Activated gamma-delta T cell treated with anti-CD3 and anti-CD28 coated beads, Interleukin-2, amount 50 U/mL, for 16 hours (primary cell): ENCODE measurements around the gene MAPRE3.

Source experiments
- DNase-seq: peaks from one replicate; pipeline ENCODE4 v3.0.0-alpha.2; 2020; ENCODE audit warnings: low read depth

Gene MAPRE3

GRCh38 chr2:27014771-27015433 lies 44.5 kb downstream of the MAPRE3 start:
- DNase-seq = no peak

GRCh38 chr2:27016801-27017325 lies 46.4 kb downstream of the MAPRE3 start:
- peak; percentile 17 for DNase-seq

- no peak for DNase-seq
Measured at GRCh38 chr2:27018142-27018541, 47.7 kb downstream of the MAPRE3 start.

- no peak for DNase-seq
Measured at GRCh38 chr2:27019459-27019858, 49.0 kb downstream of the MAPRE3 start.

- DNase-seq = no peak
Measured at GRCh38 chr2:27019931-27020855, 49.8 kb downstream of the MAPRE3 start.

- DNase-seq = no peak
Measured at GRCh38 chr2:27021253-27022049, 51.0 kb downstream of the MAPRE3 start.

- DNase-seq = no peak
Measured at GRCh38 chr2:27023740-27024139, 53.3 kb downstream of the MAPRE3 start.

GRCh38 chr2:27024188-27024587 lies 53.8 kb downstream of the MAPRE3 start:
- no peak for DNase-seq

GRCh38 chr2:27024812-27025211 lies 54.4 kb downstream of the MAPRE3 start:
- DNase-seq = no peak

- no peak for DNase-seq
Measured at GRCh38 chr2:27025281-27025800, 54.9 kb downstream of the MAPRE3 start.

- no peak for DNase-seq
Measured at GRCh38 chr2:27025861-27026851, 55.7 kb downstream of the MAPRE3 start.

- DNase-seq = no peak
Measured at GRCh38 chr2:27027211-27027651, 56.8 kb downstream of the MAPRE3 start.

GRCh38 chr2:27029051-27029450 lies 58.6 kb downstream of the MAPRE3 start:
- DNase-seq = no peak

- peak; percentile 55 for DNase-seq
Measured at GRCh38 chr2:27032495-27033252, 62.2 kb downstream of the MAPRE3 start, which contains the start of gene TMEM214. Gene TMEM214 (plus strand): TSS chr2:27032965. CDS start chr2:27033016, 51 bp downstream.

- no peak for DNase-seq
Measured at GRCh38 chr2:27033253-27033852, 62.9 kb downstream of the MAPRE3 start.

GRCh38 chr2:27038012-27038411 lies 67.6 kb downstream of the MAPRE3 start:
- no peak for DNase-seq

GRCh38 chr2:27038631-27039339 lies 68.3 kb downstream of the MAPRE3 start:
- no peak for DNase-seq

- no peak for DNase-seq
Measured at GRCh38 chr2:27039426-27039825, 69.0 kb downstream of the MAPRE3 start.

GRCh38 chr2:27039871-27040270 lies 69.4 kb downstream of the MAPRE3 start:
- DNase-seq = no peak
